ENCODE data around the gene FBXO21. TPM values are rescaled to one million over a fixed set of nuclear protein-coding genes. Genes with fewer than 3 reads are reported as not detected.

The FBXO21 gene
- total and polyA plus RNA-seq, 3 experiments from 2014 or later, result 27.3 to 48.6 (median 34.6) TPM

- Mint-ChIP-seq H3K4me1 (no peaks in the 10 kb centered on the region), H3K36me3 (no peaks in the 10 kb centered on the region), H3K4me3 (no peak overlapping the region), H3K27ac (no peak overlapping the region), H3K9me3 (no peaks in the 10 kb centered on the region), H3K27me3 (peaks cover 0 to 2% of the 10 kb centered on the region in 2 donors)
- H3K36me3 ChIP-seq (ENCODE audit: insufficient read depth, low read length), result no peaks in the 10 kb centered on the region
- no peaks in the 10 kb centered on the region for H3K4me1 ChIP-seq (ENCODE audit: insufficient read depth, low read length)
- no peak overlapping the region for H3K4me3 ChIP-seq (ENCODE audit: low read length)
- no peaks in the 10 kb centered on the region for H3K9me3 ChIP-seq (ENCODE audit: low read length)
- no peak overlapping the region for H3K27ac ChIP-seq (ENCODE audit: low read depth, low read length)
- ChIA-PET POLR2A (no interaction called here), CTCF (interaction anchor here (0.5 to 5.5 kb wide), 15 partner anchors 8 to 1184 kb away, joined by 3 to 102 read pairs (median 4); partner anchors contain the start of gene TESC)
- no peak for DNase-seq
- H3K27me3 ChIP-seq (ENCODE audit: insufficient read depth, low read length, poor library complexity, severe bottlenecking), result no peaks in the 10 kb centered on the region
Measured at GRCh38 chr12:117118838-117119591, 71.3 kb downstream of the FBXO21 start.

GRCh38 chr12:117114784-117115183 lies 75.5 kb downstream of the FBXO21 start:
- no peaks in the 10 kb centered on the region for H3K9me3 Mint-ChIP-seq
- H3K27ac Mint-ChIP-seq, result no peak overlapping the region
- DNase-seq, result no peak
- CTCF ChIA-PET, result interaction anchor here (0.6 to 1.7 kb wide), 4 partner anchors 24 to 411 kb away, joined by 3 to 5 read pairs (median 4); no protein-coding TSS in a partner anchor
- Histone ChIP-seq H3K4me3 (ENCODE audit: low read length) (no peak overlapping the region), H3K27me3 (ENCODE audit: insufficient read depth, low read length, poor library complexity, severe bottlenecking) (no peaks in the 10 kb centered on the region), H3K27ac (ENCODE audit: low read depth, low read length) (no peak overlapping the region), H3K36me3 (ENCODE audit: insufficient read depth, low read length) (no peaks in the 10 kb centered on the region), H3K9me3 (ENCODE audit: low read length) (no peaks in the 10 kb centered on the region), H3K4me1 (ENCODE audit: insufficient read depth, low read length) (no peaks in the 10 kb centered on the region)
- H3K4me3 Mint-ChIP-seq, result no peak overlapping the region
- H3K36me3 Mint-ChIP-seq, result no peaks in the 10 kb centered on the region
- H3K27me3 Mint-ChIP-seq, result peaks cover 2 to 3% of the 10 kb centered on the region in 2 donors
- POLR2A ChIA-PET, result no interaction called here
- H3K4me1 Mint-ChIP-seq, result no peaks in the 10 kb centered on the region

GRCh38 chr12:117113231-117113630 lies 77.0 kb downstream of the FBXO21 start:
- ChIA-PET POLR2A (no interaction called here), CTCF (interaction anchor here (1.7 kb wide), 1 partner anchor 410 kb away, joined by 5 read pairs; no protein-coding TSS in a partner anchor)
- no peaks in the 10 kb centered on the region for H3K36me3 ChIP-seq (ENCODE audit: insufficient read depth, low read length)
- Mint-ChIP-seq H3K27ac (no peak overlapping the region), H3K36me3 (no peaks in the 10 kb centered on the region), H3K4me3 (no peak overlapping the region), H3K27me3 (peaks cover 2 to 3% of the 10 kb centered on the region in 2 donors), H3K9me3 (no peaks in the 10 kb centered on the region), H3K4me1 (no peaks in the 10 kb centered on the region)
- H3K4me1 ChIP-seq (ENCODE audit: insufficient read depth, low read length), result no peaks in the 10 kb centered on the region
- no peaks in the 10 kb centered on the region for H3K9me3 ChIP-seq (ENCODE audit: low read length)
- no peak for DNase-seq
- no peak overlapping the region for H3K4me3 ChIP-seq (ENCODE audit: low read length)
- H3K27ac ChIP-seq (ENCODE audit: low read depth, low read length), result no peak overlapping the region
- H3K27me3 ChIP-seq (ENCODE audit: insufficient read depth, low read length, poor library complexity, severe bottlenecking), result no peaks in the 10 kb centered on the region

GRCh38 chr12:117111821-117112595 lies 78.3 kb downstream of the FBXO21 start:
- H3K27me3 Mint-ChIP-seq, result peaks cover 2 to 3% of the 10 kb centered on the region in 2 donors
- no peak overlapping the region for H3K4me3 ChIP-seq (ENCODE audit: low read length)
- no peaks in the 10 kb centered on the region for H3K4me1 ChIP-seq (ENCODE audit: insufficient read depth, low read length)
- no peaks in the 10 kb centered on the region for H3K9me3 ChIP-seq (ENCODE audit: low read length)
- peak overlapping the region in 1 of 8 donors; percentile 35 for H3K27ac Mint-ChIP-seq
- H3K27me3 ChIP-seq (ENCODE audit: insufficient read depth, low read length, poor library complexity, severe bottlenecking), result no peaks in the 10 kb centered on the region
- no peak overlapping the region for H3K4me3 Mint-ChIP-seq
- ChIA-PET CTCF (interaction anchor here (1.1 to 2.0 kb wide), 4 partner anchors 25 to 88 kb away, joined by 3 to 6 read pairs (median 4); no protein-coding TSS in a partner anchor), POLR2A (no interaction called here)
- no peaks in the 10 kb centered on the region for H3K9me3 Mint-ChIP-seq
- no peak for DNase-seq
- H3K36me3 Mint-ChIP-seq, result no peaks in the 10 kb centered on the region
- H3K36me3 ChIP-seq (ENCODE audit: insufficient read depth, low read length), result no peaks in the 10 kb centered on the region
- no peaks in the 10 kb centered on the region for H3K4me1 Mint-ChIP-seq
- H3K27ac ChIP-seq (ENCODE audit: low read depth, low read length), result no peak overlapping the region

- H3K9me3 Mint-ChIP-seq, result no peaks in the 10 kb centered on the region
- peaks cover 0 to 2% (median 0%) of the 10 kb centered on the region in 3 donors for H3K4me1 Mint-ChIP-seq
- Histone ChIP-seq H3K36me3 (ENCODE audit: insufficient read depth, low read length) (no peaks in the 10 kb centered on the region), H3K4me3 (ENCODE audit: low read length) (no peak overlapping the region), H3K27ac (ENCODE audit: low read depth, low read length) (no peak overlapping the region), H3K27me3 (ENCODE audit: insufficient read depth, low read length, poor library complexity, severe bottlenecking) (no peaks in the 10 kb centered on the region), H3K9me3 (ENCODE audit: low read length) (no peaks in the 10 kb centered on the region), H3K4me1 (ENCODE audit: insufficient read depth, low read length) (no peaks in the 10 kb centered on the region)
- no peak for DNase-seq
- ChIA-PET POLR2A (no interaction called here), CTCF (interaction anchor here (1.2 to 2.0 kb wide), 4 partner anchors 8 to 87 kb away, joined by 3 to 6 read pairs (median 4); no protein-coding TSS in a partner anchor)
- H3K27ac Mint-ChIP-seq, result peak overlapping the region in 1 of 8 donors; percentile 63
- no peak overlapping the region for H3K4me3 Mint-ChIP-seq
- H3K36me3 Mint-ChIP-seq, result no peaks in the 10 kb centered on the region
- peaks cover 2 to 3% of the 10 kb centered on the region in 2 donors for H3K27me3 Mint-ChIP-seq
Measured at GRCh38 chr12:117111386-117111785, 78.9 kb downstream of the FBXO21 start.

- Mint-ChIP-seq H3K9me3 (no peaks in the 10 kb centered on the region), H3K27ac (no peak overlapping the region), H3K27me3 (peaks cover 2 to 3% of the 10 kb centered on the region in 2 donors), H3K4me1 (peaks cover 9 to 15% (median 11%) of the 10 kb centered on the region in 3 donors), H3K4me3 (no peak overlapping the region), H3K36me3 (no peaks in the 10 kb centered on the region)
- Histone ChIP-seq H3K4me1 (ENCODE audit: insufficient read depth, low read length) (no peaks in the 10 kb centered on the region), H3K36me3 (ENCODE audit: insufficient read depth, low read length) (no peaks in the 10 kb centered on the region), H3K27me3 (ENCODE audit: insufficient read depth, low read length, poor library complexity, severe bottlenecking) (no peaks in the 10 kb centered on the region), H3K4me3 (ENCODE audit: low read length) (no peak overlapping the region), H3K27ac (ENCODE audit: low read depth, low read length) (no peak overlapping the region), H3K9me3 (ENCODE audit: low read length) (no peaks in the 10 kb centered on the region)
- ChIA-PET POLR2A (no interaction called here), CTCF (interaction anchor here (1.2 kb wide), 1 partner anchor 9 kb away, joined by 3 read pairs; no protein-coding TSS in a partner anchor)
- DNase-seq, result no peak
Measured at GRCh38 chr12:117109943-117110635, 80.2 kb downstream of the FBXO21 start.

GRCh38 chr12:117105902-117106301 lies 84.4 kb downstream of the FBXO21 start:
- no peaks in the 10 kb centered on the region for H3K9me3 Mint-ChIP-seq
- H3K9me3 ChIP-seq (ENCODE audit: low read length), result no peaks in the 10 kb centered on the region
- H3K27ac Mint-ChIP-seq, result peak overlapping the region in 7 of 8 donors; percentile 43 to 91 (median 79)
- H3K4me1 Mint-ChIP-seq, result peaks cover 9 to 15% (median 11%) of the 10 kb centered on the region in 3 donors
- DNase-seq, result peak; percentile 6 to 75 (median 53)
- no peak overlapping the region for H3K4me3 ChIP-seq (ENCODE audit: low read length)
- ChIA-PET POLR2A (interaction anchor here (0.6 kb wide), 1 partner anchor 21 kb away, joined by 3 read pairs; no protein-coding TSS in a partner anchor), CTCF (interaction anchor here (1.4 kb wide), 1 partner anchor 14 kb away, joined by 4 read pairs; no protein-coding TSS in a partner anchor)
- H3K36me3 Mint-ChIP-seq, result no peaks in the 10 kb centered on the region
- H3K4me1 ChIP-seq (ENCODE audit: insufficient read depth, low read length), result no peaks in the 10 kb centered on the region
- H3K36me3 ChIP-seq (ENCODE audit: insufficient read depth, low read length), result no peaks in the 10 kb centered on the region
- H3K4me3 Mint-ChIP-seq, result peak overlapping the region; percentile 2 to 69 (median 40)
- no peaks in the 10 kb centered on the region for H3K27me3 ChIP-seq (ENCODE audit: insufficient read depth, low read length, poor library complexity, severe bottlenecking)
- no peak overlapping the region for H3K27ac ChIP-seq (ENCODE audit: low read depth, low read length)
- H3K27me3 Mint-ChIP-seq, result peaks cover 4 to 8% of the 10 kb centered on the region in 2 donors

Measured in CD8-positive, alpha-beta memory T cell (primary cell).